ENCODE measurements around the gene VASH2. TPM values are rescaled to one million over a fixed set of nuclear protein-coding genes. Genes with fewer than 3 reads are reported as not detected.

Gene VASH2
- total and polyA plus RNA-seq, 2 of the 4 experiments (the other 2 are of a cell fraction) = 0.90 to 1.2 TPM

- Histone ChIP-seq H3K4me2 (ENCODE audit: low read depth, low read length) (peak overlapping the region; percentile 57), H4K5ac (ENCODE audit: low read depth, low read length) (no peak overlapping the region), H4K8ac (ENCODE audit: low read depth in 2 of 2, low read length in 2 of 2) (no peak overlapping the region), H2BK15ac (ENCODE audit: low read depth, low read length) (no peak overlapping the region), H2AK9ac (replicated peaks; ENCODE audit: low read depth, low read length, poor library complexity) (no peak overlapping the region), H4K91ac (ENCODE audit: insufficient read depth, low read depth, low read length) (no peak overlapping the region), H4K20me1 (ENCODE audit: insufficient read depth, low read length) (no peaks in the 10 kb centered on the region), H3K4me1 (ENCODE audit: control insufficient read depth, insufficient read depth, low read length) (peaks cover 4% of the 10 kb centered on the region; the same call in 1 of the 2 replicates), H3K4me3 (ENCODE audit: insufficient read depth, low read depth, low read length) (peak overlapping the region; percentile 66; the same call in 1 of the 2 replicates), H3K9me3 (ENCODE audit: control insufficient read depth, insufficient read depth, low read length) (no peaks in the 10 kb centered on the region), H3K18ac (ENCODE audit: low read depth, low read length) (no peak overlapping the region), H3K9me1 (ENCODE audit: insufficient read depth, low read length) (peaks cover 3% of the 10 kb centered on the region; the same call in 1 of the 2 replicates), H3K56ac (ENCODE audit: extremely low read depth, insufficient read depth, low read length) (no peak overlapping the region), H3K27ac (ENCODE audit: insufficient read depth, low read length) (no peak overlapping the region), H3K14ac (replicated peaks; ENCODE audit: low read depth, low read length) (no peak overlapping the region), H2BK20ac (ENCODE audit: low read depth, low read length) (no peak overlapping the region), H2BK120ac (ENCODE audit: low read depth, low read length) (no peak overlapping the region), H3K23ac (ENCODE audit: low read depth, low read length) (peak overlapping the region; percentile 45; the same call in 1 of the 2 replicates), H3K27me3 (ENCODE audit: control insufficient read depth, insufficient read depth, low read length) (peaks cover 5% of the 10 kb centered on the region; the same call in 1 of the 2 replicates), H3K79me1 (ENCODE audit: low read depth in 1 of 2, low read length in 2 of 2) (no peaks in the 10 kb centered on the region), H3K9ac (ENCODE audit: low read depth, low read length) (no peak overlapping the region; the same call in 1 of the 2 replicates), H2AFZ (replicated peaks; ENCODE audit: low read length, poor library complexity) (no peak overlapping the region), H3K4ac (ENCODE audit: low read depth, low read length) (no peak overlapping the region; the same call in 1 of the 2 replicates), H2BK5ac (ENCODE audit: low read depth, low read length, poor library complexity, severe bottlenecking) (no peak overlapping the region), H3K36me3 (ENCODE audit: control insufficient read depth, insufficient read depth, low read length) (peaks cover 10% of the 10 kb centered on the region; the same call in 1 of the 2 replicates), H2AK5ac (ENCODE audit: low read depth, low read length) (no peak overlapping the region)
- in situ Hi-C loops (cut with MboI; ENCODE audit: low sequenced_read_pairs) (no loop called here), intact Hi-C loops (cut with micrococcal nuclease) (loop anchor here (2.0 kb wide), 1 partner anchor 93 kb away; the partner anchor contains the start of gene FLVCR1), dilution Hi-C loops (cut with HindIII; ENCODE audit: low sequenced_read_pairs, unreplicated experiment) (no loop called here)
- DNase-seq (peak; percentile 21), ATAC-seq (ENCODE audit: low read depth) (no peak)
- ChIA-PET CTCF (no interaction called here), POLR2A (ENCODE audit: unreplicated experiment) (no interaction called here)
- WGBS, 2 experiments (ENCODE audit: extremely low coverage in 2 of 2, insufficient read length in 1 of 2) = 40% methylated on average over 1 of the region's 4 CpGs; no CpG with 5 or more reads in 1 of the 2 experiments
- no peak for TF ChIP-seq USF2 (IDR thresholded peaks at IDR 0.05; ENCODE audit: low read depth, low read length)
- BruUV-seq (replicated peaks) = no TSS peak
Measured at GRCh38 chr1:212951947-212952640, 1.8 kb downstream of the VASH2 start.
